Measurements from ENCODE around the gene PACRG. TPM values are rescaled to one million over a fixed set of nuclear protein-coding genes. Genes with fewer than 3 reads are reported as not detected.

PACRG gene
- total RNA-seq, 3 donors from 2014 or later: 0.64 to 6.4 (median 4.6) TPM

- Histone ChIP-seq H3K36me3 (no peaks in the 10 kb centered on the region), H3K27ac (no peak overlapping the region), H3K4me3 (no peak overlapping the region), H3K9me3 (no peaks in the 10 kb centered on the region), H3K27me3 (no peaks in the 10 kb centered on the region), H3K4me1 (no peaks in the 10 kb centered on the region)
- intact Hi-C loops (cut with DNase I; ENCODE audit: low total_unique reads): no loop called here
- TF ChIP-seq CTCF (IDR thresholded peaks at IDR 0.05): no peak
- DNase-seq (ENCODE audit: low spot score in 2 of 2): no peak
These were observed 636.9 kb downstream of the PACRG start for GRCh38 chr6:163364641-163365040.

Other genes with a start within 250 kb of the PACRG start
- 10 to 100 TPM in 2 of 3 donors, 1 to 10 TPM in 1; 7.2 to 19.0 (median 11.2) TPM for gene PRKN, start 208 bp upstream of the PACRG start, total RNA-seq